Mesendoderm (in vitro differentiated cells): ENCODE data around the gene GJB4.
"Not testable (repeated sequence)": the region's sequence is repeated elsewhere in the genome, so short reads cannot be mapped to it uniquely, and the experiment has no call there.

Source experiments
- DNase-seq: peaks from one replicate; pipeline ENCODE4 v3.0.0; 2013
- H2AK5ac ChIP-seq: 2 replicates; pipeline ENCODE4 v1.6.1; 2013; ENCODE audit warnings: low read length, inconsistent platforms
- H2BK120ac ChIP-seq: 2 replicates; pipeline ENCODE4 v1.6.1; 2013; ENCODE audit warnings: low read depth, mild to moderate bottlenecking, low read length, moderate library complexity, mixed read lengths
- H2BK15ac ChIP-seq: replicated peaks from 2 replicates; pipeline ENCODE4 v1.6.1; 2013; ENCODE audit warnings: low read depth, mild to moderate bottlenecking, moderate library complexity
- H2BK5ac ChIP-seq: 2 replicates; pipeline ENCODE4 v1.6.1; 2013; ENCODE audit warnings: low read length, inconsistent platforms
- H3K18ac ChIP-seq: 2 replicates; pipeline ENCODE4 v1.6.1; 2013; ENCODE audit warnings: mild to moderate bottlenecking, low read length, mixed read lengths
- H3K23ac ChIP-seq: one replicate; pipeline ENCODE4 v1.6.1; 2013; ENCODE audit warnings: low read length
- H3K27ac ChIP-seq: 2 replicates; pipeline ENCODE4 v1.5.1; 2013; ENCODE audit warnings: low read depth, mild to moderate bottlenecking, inconsistent platforms, low read length, moderate library complexity
- H3K27me3 ChIP-seq: 2 replicates; pipeline ENCODE4 v1.6.1; 2013; ENCODE audit warnings: low read length, control low read depth, mild to moderate bottlenecking, inconsistent platforms; ENCODE audit not compliant: insufficient read depth, poor library complexity
- H3K36me3 ChIP-seq: 2 replicates; pipeline ENCODE4 v1.6.1; 2013; ENCODE audit warnings: low read length, inconsistent platforms; ENCODE audit not compliant: control insufficient read depth, insufficient read depth
- H3K4ac ChIP-seq: one replicate; pipeline ENCODE4 v1.6.1; 2013; ENCODE audit warnings: low read depth, mild to moderate bottlenecking, low read length, moderate library complexity
- H3K4me1 ChIP-seq: 2 replicates; pipeline ENCODE4 v1.6.1; 2013; ENCODE audit warnings: low read depth, low read length, inconsistent platforms; ENCODE audit not compliant: control insufficient read depth
- H3K4me2 ChIP-seq: 2 replicates; pipeline ENCODE4 v1.6.1; 2013; ENCODE audit warnings: low read length
- H3K4me3 ChIP-seq: 2 replicates; pipeline ENCODE4 v1.5.1; 2013; ENCODE audit warnings: mild to moderate bottlenecking, low read length
- H3K56ac ChIP-seq: one replicate; pipeline ENCODE4 v1.6.1; 2013; ENCODE audit warnings: low read length
- H3K79me1 ChIP-seq: 2 replicates; pipeline ENCODE4 v1.6.1; 2013; ENCODE audit warnings: low read length, inconsistent platforms
- H3K79me2 ChIP-seq: 2 replicates; pipeline ENCODE4 v1.6.1; 2013; ENCODE audit warnings: mild to moderate bottlenecking, low read length; ENCODE audit not compliant: control insufficient read depth, insufficient read depth
- H3K9ac ChIP-seq: 2 replicates; pipeline ENCODE4 v1.6.1; 2013; ENCODE audit warnings: low read length, inconsistent platforms
- H4K5ac ChIP-seq: one replicate; pipeline ENCODE4 v1.6.1; 2013; ENCODE audit warnings: low read length
- H4K8ac ChIP-seq: one replicate; pipeline ENCODE4 v1.6.1; 2013; ENCODE audit warnings: low read depth, mild to moderate bottlenecking, control low read depth, low read length, moderate library complexity
- WGBS: extraction: QIAGEN DNeasy Blood & Tissue Kit; methylation state at CpG from one replicate; pipeline ENCODE4 v1.1.7; 2013; ENCODE audit warnings: low lambda C conversion rate, missing lambda C conversion rate; ENCODE audit not compliant: insufficient coverage; ENCODE audit errors: extremely low coverage; 5-methylcytosine and 5-hydroxymethylcytosine counted together

GJB4 gene

GRCh38 chr1:34808051-34808810 is 48.7 kb downstream of the GJB4 start:
- no peak for DNase-seq
- Histone ChIP-seq H3K36me3 (no peaks in the 10 kb centered on the region), H3K27ac (no peak overlapping the region), H4K8ac (no peak overlapping the region), H2BK120ac (no peak overlapping the region), H3K27me3 (no peaks in the 10 kb centered on the region), H3K4ac (no peak overlapping the region), H2AK5ac (no peak overlapping the region), H3K79me2 (no peaks in the 10 kb centered on the region), H3K18ac (no peak overlapping the region), H3K4me1 (no peaks in the 10 kb centered on the region), H3K56ac (no peak overlapping the region), H2BK5ac (no peak overlapping the region), H4K5ac (no peak overlapping the region), H2BK15ac (no peak overlapping the region), H3K79me1 (no peaks in the 10 kb centered on the region), H3K9ac (no peak overlapping the region), H3K23ac (no peak overlapping the region), H3K4me2 (no peak overlapping the region), H3K4me3 (no peak overlapping the region)
- WGBS, result no CpG with 5 or more reads among the region's 9 CpGs

- not testable (repeated sequence) for DNase-seq, H3K4me1 ChIP-seq, H3K9ac ChIP-seq, H3K56ac ChIP-seq, H4K5ac ChIP-seq, H3K4me2 ChIP-seq, H2AK5ac ChIP-seq, H3K79me2 ChIP-seq, H3K79me1 ChIP-seq, H3K18ac ChIP-seq, H3K4me3 ChIP-seq, H2BK15ac ChIP-seq, H2BK120ac ChIP-seq, H3K23ac ChIP-seq, H3K27me3 ChIP-seq, H3K27ac ChIP-seq, H4K8ac ChIP-seq, H3K4ac ChIP-seq, H3K36me3 ChIP-seq, H2BK5ac ChIP-seq
- no CpG with 5 or more reads among the region's 3 CpGs for WGBS
Measured at GRCh38 chr1:34810781-34811180, 51.2 kb downstream of the GJB4 start.
